HG03066 (cell line): Measurements from ENCODE around the gene P4HA2.

Experiments
- ATAC-seq: cut with Tn5 transposase; IDR thresholded peaks from one replicate; pipeline ENCODE4 v1.9.1; 2021; ENCODE audit warnings: low read depth; ENCODE audit not compliant: unreplicated experiment

P4HA2 gene

DNA sequence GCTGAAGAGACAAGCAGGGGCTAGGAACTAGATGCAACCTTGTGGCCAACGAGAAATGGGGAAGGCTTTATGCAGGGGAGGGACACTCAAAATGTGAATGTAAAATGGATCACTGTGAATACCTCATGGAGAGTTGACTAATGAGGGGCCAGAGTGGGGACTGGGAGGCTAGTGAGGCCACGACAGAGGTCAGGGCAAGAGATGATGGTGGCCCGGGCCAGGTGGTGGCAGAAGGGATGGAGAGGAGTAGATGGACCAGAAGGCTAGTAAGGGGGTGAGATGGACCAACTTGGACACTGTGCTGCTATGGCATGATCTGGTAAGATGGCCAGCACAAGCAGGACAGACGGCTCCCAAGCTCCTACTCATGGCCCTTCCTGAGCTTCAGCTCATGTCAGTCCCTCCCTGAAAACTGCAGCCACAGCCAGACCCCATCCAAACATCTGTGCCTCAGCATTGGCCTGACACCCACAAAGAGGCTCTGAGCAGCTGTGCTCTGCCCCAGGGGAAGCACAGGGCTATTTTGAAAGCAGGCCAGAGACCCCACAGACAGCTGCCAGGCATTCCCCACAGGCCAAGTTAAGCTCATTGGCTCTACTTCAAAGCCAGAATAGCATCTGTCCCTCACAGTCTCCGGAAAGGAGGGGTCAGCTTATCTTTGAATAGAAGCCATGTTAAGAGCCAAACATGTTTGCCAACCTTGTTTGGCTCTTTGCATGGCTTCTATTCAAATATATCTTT, 22.1 kb downstream of the P4HA2 start:
- no peak for ATAC-seq

DNA sequence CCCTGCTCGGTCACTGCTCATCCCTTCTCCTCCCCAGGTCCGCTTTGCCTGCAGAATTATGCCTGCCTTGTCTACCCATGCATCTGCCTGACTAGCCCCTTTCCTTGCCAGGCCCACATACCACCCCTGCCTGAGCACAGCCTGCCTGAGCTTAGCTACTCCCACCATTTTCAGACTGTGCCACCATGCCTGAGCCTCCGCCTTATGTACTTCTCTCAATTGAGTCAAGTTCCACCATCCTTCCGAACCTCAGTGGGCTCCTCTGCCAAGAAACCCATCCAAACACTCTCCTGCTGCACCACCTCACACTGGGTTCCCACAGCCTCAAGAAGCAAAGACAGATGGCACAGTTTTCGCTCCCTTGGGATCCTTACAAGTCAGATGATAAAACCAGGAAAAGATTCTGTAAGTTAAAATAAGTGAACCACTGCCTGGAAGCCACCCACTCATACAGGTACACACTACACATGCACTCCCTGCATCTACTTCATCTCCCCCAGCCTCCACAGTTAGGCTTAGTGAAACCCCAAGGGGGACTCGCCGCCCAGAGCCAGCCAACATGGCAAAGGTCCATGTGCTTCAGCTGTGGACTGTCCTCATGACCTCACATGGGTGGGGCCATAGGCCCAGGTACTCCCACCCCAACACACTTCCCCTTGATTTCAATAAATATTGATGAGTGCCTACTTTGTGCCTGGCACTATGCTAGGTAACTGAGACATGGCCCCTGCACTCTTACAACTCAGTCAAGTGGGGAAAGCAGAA, 23.1 kb downstream of the P4HA2 start:
- ATAC-seq = no peak

DNA sequence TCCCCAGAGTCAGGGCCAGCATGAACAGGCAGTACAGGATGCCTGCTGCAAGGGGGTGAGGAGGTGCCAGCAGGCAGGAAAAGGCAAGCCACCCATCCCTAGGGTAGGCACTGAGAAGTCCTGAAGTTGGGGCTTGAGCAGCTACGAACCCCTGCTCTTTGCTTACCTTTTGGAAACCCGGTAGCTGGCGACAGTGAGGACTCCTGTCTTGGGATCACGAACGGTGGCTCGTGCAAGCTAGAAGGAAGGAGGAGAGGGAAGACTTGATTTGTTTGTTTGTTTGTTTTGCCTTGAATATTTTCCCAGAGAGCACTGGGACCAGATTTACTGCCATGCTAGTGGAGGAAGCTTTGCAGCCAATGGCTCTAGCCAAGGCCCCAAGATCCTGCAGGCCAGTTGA, 23.7 kb downstream of the P4HA2 start:
- ATAC-seq = no peak

DNA sequence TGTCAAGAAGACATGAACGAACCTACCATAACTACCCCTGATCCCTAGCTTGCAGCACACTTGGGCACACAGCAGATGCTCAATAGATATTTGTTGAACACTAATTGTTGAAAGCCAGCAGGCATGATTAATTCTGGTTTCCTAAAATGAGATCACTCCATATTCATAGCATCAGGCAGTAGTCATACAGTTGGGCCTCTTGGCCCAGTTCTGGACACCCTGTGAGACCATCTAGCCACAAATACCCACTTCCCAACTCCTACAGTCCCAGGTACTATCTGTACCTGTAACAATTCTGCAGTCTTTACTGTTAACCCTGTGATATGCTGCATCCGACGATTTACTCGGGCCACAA, 24.2 kb downstream of the P4HA2 start:
- ATAC-seq = no peak

DNA sequence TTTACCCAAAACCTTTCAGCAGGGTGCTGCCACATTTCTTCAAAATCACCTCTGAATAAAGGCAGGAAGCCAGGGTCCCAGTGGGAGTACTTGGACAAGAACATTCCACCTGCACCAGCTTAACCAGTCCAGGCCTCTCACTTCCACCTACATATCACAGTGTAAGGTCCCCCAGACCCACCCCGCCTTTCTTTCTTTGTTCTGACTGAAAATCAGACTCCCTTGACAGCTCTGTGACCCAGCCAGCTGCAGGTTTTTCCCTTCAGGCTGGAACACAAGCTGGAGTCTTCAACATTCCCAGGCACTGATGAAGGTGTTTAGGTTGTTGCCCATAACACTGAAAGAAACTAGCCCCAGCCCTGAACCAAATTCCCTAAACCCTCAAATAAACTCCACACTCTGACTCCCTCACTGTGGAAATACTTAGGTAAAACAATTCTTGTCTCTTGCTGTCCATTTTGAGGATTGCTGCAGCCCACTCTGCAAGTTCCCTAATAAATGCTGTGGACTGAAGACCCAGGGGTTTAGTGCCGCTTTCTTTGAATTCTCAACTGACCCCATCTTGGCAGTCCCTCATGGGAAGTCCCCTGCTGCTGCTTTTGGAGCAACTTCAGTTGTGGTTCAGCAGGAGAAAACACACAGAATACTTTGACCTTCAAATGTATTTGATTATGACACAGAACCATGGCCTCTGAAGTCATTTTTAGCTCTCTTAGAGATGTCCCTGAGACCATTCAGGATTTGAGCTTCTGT, 24.8 kb downstream of the P4HA2 start:
- ATAC-seq = no peak

DNA sequence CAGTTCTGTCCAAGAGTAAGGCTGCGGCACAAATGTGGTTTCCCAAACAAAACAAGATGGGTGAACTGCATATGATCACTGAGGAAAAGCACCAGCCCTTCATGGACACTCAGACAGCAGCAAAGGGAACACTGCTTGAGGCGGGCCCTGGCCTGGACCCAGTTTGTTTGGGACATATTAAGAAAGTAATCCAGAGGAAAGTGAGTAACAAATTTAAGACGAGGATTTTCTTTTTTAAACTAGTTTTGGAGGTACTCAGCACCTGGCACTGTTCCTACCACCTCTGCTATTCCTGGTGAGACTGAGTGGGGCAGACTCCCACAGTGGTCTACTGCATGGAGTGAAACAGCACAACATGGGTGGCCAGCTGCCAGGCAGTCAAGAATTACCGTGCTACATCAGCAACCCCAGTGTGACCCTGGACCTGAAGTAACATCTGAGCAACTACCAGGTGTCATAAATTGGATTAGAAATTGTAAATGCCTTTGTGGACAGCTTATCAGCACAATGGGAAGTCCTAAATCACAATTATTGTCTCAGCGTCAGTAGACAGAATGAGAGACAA, 28.5 kb downstream of the P4HA2 start:
- ATAC-seq = no peak

DNA sequence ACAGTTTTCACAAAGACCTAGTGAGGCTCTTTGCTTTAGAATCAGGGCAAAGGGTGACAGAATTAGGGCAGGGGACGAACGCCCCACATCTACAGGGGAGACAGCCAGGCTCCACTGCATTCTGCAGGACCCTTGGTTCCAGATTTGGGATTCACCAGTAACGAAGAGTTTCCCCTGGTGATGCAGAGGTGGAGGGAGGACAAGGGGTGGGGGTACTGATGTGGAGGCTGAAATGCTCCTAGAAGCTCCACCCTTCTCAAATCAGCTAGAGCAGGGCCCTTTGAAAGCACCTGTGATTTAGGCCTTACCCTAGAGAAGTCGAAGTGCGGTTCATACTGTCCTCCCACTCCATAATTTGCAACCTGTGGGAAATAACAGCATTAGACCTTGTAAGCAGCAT, 29.1 kb downstream of the P4HA2 start:
- no peak for ATAC-seq

DNA sequence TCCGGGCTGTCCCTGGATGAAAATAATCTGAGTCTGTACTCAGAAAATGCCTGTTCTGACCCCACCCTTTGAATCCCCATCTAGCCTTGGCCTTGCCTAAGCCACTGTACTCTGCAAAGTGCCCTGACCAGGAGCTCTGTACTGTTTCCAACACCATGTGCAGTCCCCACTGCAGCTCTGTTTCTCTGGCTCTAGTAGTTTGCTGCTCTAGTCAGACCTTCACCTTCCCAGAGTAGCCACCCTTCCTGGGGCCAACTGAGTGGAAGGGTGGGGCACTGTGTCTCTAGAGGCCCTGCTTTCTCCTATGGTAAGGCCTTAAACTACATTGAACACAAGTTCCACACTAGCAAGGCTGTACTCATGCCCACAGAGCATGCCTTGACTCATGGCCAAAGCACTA, 31.9 kb downstream of the P4HA2 start:
- no peak for ATAC-seq

DNA sequence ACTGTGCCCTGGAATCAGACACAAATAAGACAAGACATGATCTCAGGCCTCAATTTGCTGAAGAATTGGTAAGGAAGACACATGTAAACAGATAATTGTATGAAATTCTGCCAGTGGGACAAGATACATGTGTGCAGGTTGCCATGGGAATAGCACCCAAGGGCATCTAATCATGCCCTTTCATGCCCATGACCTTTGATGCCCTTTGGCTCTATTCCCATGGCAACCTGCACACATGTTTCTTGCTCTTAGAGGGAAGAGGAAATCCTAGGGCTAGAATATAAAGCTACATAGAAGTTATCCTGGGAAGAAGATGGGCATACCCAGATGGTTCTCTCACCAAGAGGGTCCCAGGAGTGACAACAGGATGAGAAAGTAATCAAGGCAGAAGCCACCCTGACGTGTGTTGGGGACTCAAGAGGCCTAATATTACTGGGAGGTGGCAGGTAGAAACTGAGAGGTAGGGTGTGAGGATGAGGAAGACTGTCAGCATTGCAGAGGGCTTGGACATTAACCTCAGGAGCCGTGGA, 34.4 kb downstream of the P4HA2 start:
- no peak for ATAC-seq

DNA sequence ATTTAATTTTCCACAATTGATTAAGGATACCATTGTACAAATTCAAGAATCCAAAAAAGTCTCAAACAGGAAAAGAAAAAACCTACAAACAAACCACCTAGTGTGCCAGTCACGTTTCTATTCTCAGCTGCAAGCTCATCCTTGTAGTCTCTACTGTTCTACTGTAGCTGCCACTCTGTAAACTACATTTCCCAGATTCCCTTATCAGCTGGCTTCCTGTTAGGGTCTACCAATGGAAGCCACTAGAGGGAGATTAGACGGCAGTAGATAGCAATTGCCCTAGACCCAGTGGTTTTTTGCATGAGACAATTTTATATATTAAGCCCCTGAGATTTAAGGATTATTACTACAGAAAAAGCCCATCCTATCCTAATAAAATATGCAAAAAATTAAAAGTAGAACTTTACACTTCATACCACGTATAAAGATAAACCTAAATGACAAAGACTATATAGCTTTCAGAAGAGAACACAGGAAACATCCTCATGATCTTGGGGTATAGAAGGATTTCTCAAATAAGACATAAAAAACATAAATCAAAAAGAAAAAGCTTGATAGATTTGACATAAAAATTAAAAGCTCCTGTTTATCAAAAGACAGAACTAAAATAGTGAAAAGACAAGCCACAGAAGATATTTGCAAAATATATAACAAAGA, 37.4 kb downstream of the P4HA2 start:
- peak; percentile 90 for ATAC-seq

DNA sequence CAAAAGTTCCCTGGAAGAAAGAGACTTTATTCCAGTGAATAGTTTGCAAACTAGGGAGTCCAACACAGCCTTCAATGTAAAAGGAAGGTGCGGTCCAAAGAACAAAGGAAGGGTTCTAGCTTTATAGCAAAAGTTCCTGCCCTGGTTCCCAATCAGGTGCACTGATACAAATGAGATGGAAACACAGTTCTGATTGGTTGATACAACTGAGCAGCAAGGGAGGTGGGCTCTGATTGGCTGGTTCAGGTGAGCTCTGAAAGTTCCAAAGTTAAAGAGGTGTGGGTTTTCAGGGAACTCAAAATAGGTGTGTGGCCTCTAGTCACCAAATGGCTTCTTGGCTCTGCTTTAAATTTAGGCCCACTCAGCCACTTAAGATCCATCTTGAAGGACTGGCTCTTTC, 43.1 kb downstream of the P4HA2 start:
- ATAC-seq = no peak

DNA sequence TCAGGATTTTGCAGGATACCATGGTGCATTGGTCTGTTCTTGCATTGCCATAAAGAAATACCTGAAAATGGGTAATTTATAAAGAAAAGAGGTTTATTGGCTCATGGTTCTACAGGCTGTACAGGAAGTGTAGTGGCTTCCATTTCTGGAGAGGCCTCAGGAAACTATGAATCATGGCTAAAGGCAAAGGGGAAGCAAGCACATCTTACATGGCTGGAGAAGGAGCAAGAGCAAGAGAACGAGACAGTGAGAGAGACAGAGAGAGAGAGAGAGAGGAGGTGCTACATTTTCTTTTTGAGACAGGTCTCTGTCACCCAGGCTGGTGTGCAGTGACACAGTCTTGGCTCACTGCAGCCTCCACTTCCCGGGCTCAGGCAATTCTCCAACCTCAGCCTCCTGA, 43.9 kb downstream of the P4HA2 start:
- no peak for ATAC-seq

DNA sequence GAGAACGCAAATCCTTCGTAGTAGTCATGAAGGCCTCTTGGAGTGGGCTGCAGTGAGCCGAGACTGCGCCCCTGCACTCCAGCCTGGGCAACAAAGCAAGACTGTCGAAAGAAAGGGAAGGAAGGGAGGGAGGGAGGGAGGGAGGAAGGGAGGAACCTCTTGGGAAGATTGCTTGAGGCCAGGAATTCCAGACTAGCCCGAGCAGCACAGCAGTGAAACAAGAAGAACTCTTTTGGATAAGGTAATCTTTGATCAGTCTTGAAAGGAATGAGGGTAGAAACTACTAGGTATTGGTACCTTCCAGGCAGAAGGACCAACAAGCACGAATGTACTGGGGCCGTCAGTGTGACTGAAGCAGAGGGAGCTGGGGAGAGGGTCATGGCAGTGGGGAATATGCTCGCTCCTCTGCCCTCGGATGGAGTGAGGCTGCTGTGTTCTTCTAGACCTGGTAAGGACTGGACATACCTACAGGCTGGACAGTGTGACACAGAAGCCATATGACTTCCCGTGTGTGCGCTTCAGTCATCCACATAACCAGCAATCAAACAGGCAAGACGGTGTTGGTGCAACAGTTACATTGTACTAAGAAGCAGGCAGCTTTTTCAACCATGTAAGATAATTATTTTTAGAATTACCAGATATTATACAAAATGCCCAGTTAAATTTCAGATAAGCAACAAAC, 45.2 kb downstream of the P4HA2 start:
- no peak for ATAC-seq

DNA sequence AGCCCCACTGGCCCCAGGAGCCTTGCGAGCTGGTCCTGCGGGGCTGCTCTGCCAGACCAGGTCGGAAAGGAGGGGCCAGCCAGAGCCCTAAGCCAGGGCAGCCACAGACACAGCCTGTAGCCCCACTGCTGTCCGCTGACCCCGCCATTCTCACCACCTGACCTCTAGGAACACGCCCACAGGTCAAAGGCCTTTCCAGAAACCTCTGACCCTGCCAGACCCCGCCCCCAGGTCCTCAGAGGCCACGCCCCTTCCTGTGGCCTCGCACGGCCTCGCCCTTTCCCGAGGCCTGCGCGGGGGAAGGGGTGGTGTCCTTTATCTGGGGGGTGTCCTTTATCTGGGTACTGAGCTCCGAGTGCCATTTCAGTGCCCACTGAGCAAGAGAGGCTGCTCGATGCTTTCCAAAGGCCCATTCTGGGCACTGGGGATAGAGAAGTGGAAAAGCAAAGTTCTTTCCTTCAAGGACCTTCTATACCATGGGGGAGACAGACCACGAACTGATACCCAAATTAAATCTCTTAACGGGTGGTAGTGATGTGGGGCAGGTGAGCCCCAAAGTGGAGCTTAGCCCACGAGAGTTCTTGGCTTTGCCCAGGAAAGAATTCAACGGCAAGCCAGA, 46.5 kb downstream of the P4HA2 start:
- no peak for ATAC-seq

DNA sequence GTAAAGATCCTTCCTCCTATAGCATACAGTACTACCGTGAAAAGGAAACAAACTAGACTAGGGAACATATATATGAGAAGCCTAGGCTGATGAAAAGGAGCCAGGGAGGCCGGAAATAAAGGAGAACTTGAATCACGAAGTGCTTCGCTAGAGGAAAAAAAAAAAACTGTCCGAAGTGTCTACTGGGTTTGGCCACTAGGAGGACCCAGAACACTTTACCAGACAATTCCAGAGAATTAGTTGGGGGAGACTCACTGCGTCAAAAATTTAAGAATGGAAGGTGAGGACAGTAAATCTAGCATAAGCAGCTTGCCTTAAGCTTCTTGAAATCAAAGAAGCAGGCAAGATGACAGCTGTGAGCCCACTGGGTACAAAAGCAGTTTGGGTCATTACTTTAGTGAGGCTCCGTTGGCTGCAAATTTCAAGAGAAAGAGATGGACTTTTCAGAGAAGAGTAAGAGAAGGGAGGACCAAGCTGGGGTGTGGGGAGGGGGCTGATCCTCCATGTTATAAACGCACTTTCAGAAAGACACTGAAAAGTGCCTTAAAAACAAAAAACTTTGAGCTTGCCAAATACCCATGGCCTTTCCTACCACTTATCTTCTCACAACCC, 47.4 kb downstream of the P4HA2 start:
- ATAC-seq = no peak

DNA sequence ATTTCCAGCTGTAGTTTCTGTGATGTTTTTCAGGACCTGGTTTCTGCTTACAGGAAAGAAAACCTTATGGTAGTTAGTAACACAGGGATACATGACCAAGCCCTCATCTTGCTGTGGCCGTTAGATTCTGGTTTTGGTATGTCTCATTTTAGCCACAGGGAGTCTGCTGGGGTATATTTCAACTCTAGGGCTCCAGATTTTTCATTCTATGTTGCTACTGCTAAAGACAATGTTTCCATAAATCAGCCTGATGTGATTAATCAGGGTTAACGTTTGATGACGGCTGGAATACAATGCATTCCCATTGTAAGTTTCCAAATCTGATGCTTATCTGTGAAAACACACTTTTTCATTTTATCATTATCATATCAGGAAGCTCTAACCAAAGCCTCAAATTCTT, 48.2 kb downstream of the P4HA2 start:
- no peak for ATAC-seq

DNA sequence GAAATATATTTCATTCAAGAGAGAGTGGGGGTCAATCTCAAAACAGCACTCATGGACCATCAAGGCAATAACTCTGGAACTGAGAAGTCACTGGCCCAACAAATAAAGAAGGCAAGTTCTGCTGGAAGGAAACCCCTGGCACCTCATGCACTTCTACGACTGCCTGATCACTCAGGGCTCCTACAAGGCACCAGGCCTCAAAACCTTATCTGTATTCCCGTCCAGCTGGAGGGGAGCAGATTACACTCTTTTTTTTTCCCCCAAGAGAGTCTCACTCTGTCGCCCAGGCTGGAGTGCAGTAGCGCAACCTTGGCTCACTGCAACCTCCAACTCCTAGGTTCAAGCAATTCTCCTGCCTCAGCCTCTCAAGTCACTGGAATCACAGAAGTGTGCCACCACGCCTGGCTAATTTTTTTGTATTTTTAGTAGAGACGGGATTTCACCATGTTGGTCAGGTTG, 49.9 kb downstream of the P4HA2 start:
- no peak for ATAC-seq

DNA sequence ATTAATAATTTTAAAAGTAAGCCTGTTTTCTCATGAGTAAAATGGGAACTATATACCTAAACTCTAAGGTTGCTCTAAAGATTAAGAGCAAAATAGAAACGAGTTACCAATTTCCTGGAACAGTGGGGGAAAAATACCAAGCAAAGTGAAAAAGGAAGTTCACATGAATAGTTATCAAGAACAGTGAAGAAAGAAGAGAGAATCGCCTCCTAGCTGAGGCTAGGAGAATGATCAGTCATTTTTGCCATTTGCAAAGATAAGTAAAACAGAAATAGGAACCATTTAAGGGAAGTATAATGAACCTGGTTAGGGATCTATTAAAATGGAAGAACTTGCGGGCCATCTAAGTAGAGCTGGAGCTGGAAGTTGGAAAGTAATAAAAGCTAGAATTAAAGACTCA, 50.7 kb downstream of the P4HA2 start:
- no peak for ATAC-seq

DNA sequence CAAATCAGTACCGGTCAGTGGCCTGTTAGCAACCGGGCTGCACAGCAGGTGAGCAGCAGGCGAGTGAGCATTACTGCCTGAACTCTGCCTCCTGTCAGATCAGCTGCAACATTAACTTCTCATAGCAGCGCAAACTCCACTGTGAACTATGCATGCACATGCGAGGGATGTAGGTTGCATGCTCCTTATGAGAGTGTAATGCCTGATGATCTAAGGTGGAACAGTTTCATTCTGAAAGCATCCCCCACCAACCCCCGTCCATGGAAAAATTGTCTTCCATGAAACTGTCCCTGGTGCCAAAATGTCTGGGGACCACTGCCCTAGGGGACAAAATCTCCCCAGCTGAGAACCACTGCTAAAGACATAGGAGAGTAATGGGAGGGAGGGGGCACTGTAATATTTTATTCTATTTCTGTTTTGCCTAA, 51.1 kb downstream of the P4HA2 start:
- ATAC-seq = no peak
